GM11168 (cell line): ENCODE measurements around the gene PNPLA7.
"Not testable (repeated sequence)": the region's sequence is repeated elsewhere in the genome, so short reads cannot be mapped to it uniquely, and the experiment has no call there.

Source experiments
- in situ Hi-C: fragments of 300-500 bp; cut with MboI; formaldehyde crosslinking; loops from one replicate; pipeline ENCODE4 v1.12.0; 2022; ENCODE audit warnings: low sequenced_read_pairs; ENCODE audit not compliant: unreplicated experiment

The PNPLA7 gene

DNA sequence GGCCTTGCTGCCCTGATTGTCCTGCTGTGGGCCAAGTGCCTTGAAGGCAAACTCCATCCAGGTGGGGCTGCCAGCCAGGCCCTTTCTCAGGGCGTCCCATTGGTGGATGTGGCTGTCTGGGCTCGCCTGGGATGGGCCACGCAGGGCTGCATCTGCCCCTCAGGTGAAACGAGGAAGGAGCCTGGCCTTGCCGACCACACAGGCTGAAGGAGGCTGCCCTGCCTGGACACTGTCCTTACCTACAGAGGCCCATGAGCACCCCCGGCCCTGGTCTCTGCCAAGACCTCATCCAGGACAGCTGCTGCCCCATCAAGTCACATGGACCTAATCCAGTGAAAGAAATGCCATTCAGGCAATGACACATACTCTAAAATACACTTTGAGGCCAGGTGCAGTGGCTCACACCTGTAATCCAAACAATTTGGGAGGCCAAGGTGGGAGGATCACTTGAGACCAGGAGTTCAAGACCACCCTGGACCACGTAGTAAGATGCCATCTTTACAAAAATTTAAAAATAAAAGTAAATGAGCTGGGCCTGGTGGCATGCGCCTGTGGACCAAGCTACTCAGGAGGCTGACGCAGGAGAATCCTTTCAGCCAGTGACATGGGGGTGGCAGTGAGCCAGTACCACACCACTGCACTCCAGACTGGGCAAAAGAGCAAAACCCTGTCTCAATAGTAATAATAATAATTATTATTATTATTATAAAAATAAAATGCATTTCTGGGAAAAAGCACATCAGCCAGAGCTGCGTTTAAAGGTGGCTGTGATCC is 33.9 kb downstream of the PNPLA7 start:
- in situ Hi-C loops: no loop called here

DNA sequence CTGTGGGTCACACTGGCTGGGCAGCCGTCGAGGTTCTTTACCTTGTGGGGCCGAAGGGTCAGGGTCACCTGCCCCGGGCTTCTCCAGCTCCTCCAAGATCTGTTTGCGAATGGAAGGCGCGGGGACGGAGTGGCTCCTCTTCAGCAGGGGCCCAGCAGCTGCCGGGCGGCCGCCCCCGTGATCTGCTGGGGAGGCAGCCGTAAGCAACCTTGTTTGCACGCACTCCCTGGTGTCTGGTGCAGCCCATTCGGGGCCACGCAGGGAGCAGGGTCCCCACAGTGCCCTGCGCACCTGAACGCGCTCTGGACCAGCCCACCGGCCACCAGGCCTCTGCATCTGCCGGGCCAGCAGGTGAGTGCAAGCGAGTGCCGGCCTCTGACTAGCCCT is 34.9 kb downstream of the PNPLA7 start:
- in situ Hi-C loops: no loop called here

DNA sequence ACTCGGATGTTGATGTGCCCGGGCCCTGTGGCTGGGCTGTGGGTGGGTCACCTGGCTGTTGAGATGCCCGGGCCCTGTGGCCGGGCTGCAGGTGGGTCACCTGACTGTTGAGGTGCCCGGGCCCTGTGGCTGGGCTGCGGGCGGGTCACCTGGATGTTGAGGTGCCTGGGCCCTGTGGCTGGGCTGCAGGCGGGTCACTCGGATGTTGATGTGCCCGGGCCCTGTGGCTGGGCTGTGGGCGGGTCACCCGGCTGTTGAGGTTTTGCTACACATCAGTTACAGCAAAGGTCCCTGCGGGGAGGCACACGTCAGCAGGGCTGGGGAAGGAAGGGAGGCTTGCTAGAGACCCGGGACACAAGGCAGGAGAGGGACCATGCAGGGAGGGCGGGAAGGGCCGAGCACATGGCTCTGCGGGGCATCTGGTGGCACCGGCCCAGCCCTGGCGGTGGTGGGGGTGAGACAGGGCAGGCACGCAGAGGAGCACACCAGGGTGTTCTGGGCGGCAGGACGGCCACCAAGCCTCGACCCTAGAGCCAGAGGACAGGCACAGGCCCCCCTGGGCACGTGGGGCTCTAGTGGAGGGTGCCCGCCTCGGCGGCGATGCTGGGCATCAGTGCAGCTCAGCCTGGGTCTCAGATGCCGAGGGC is 35.4 kb downstream of the PNPLA7 start:
- in situ Hi-C loops: no loop called here

DNA sequence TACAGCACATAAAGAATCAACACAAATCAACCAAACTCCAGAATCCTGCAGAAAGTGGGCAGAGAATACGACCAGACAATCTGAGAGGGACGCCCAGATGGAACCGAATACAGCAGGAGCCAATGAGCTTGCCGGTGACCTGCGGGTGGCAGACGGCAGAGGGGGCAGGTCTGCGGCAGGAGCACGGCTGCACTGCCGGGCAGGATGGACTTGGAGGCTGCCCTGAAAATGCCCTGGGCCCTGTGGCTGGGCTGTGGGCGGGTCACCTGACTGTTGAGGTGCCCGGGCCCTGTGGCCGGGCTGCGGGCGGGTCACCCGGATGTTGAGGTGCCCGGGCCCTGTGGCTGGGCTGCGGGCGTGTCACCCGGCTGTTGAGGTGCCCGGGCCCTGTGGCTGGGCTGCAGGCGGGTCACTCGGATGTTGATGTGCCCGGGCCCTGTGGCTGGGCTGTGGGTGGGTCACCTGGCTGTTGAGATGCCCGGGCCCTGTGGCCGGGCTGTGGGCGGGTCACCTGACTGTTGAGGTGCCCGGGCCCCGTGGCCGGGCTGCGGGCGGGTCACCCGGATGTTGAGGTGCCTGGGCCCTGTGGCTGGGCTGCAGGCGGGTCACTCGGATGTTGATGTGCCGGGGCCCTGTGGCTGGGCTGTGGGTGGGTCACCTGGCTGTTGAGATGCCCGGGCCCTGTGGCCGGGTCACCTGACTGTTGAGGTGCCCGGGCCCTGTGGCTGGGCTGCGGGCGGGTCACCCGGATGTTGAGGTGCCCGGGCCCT is 36.2 kb downstream of the PNPLA7 start:
- in situ Hi-C loops: not testable (repeated sequence)

DNA sequence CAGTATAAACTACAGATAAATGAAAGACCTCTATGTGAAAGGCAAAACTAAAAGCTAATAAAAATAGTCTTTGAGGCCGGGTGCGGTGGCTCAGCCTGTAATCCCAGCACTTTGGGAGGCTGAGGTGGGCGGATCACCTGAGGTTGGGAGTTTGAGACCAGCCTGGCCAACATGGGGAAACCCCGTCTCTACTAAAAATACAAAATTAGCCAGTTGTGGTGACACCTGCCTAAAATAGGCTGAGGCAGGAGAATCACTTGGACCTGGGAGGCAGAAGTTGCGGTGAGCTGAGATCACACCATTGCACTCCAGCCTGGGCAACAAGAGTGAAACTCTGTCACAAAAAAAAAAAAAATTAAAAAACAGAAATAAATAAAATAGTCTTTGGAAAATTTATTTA is 37.1 kb downstream of the PNPLA7 start:
- in situ Hi-C loops: not testable (repeated sequence)

DNA sequence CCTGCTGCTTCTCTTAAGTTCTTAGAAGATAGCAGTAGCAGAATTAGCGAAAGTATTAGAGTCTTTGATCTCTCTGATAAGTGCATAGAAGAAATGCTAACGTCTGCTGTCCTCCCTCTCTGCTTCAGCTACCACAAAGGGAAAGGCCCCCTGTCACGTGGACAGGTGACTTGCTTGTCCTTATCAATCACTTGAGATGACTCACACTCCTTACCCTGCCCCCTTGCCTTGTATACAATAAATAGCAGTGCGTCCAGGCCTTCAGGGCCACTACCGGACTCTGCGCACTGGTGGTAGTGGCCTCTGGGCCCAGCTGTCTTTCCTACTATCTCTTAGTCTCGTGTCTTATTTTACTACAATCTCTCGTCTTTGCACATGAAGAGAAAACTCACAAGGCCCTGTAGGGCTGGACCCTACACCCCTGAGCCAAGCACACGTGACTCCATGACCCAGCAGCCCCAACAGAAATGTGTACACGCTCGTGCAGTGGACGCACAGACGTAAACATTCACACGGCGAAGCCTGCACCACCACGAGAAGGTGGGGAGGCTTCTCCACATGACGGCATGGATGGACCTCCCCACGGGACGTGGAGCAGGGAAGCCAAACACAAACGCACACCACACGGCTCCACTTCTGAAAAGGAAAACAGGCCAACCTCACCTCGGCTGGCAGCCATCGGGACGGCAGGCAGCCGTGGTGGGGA is 38.3 kb downstream of the PNPLA7 start:
- in situ Hi-C loops: no loop called here

DNA sequence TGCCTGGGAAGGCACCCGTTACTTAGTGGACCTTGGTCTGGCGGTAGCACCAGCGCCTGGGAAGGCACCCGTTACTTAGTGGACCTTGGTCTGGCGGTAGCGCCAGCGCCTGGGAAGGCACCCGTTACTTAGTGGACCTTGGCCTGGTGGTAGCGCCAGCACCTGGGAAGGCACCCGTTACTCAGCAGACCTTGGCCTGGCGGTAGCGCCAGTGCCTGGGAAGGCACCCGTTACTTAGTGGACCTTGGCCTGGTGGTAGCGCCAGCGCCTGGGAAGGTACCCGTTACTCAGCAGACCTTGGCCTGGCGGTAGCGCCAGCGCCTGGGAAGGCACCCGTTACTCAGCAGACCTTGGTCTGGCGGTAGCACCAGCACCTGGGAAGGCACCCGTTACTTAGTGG is 39.1 kb downstream of the PNPLA7 start:
- in situ Hi-C loops: not testable (repeated sequence)

DNA sequence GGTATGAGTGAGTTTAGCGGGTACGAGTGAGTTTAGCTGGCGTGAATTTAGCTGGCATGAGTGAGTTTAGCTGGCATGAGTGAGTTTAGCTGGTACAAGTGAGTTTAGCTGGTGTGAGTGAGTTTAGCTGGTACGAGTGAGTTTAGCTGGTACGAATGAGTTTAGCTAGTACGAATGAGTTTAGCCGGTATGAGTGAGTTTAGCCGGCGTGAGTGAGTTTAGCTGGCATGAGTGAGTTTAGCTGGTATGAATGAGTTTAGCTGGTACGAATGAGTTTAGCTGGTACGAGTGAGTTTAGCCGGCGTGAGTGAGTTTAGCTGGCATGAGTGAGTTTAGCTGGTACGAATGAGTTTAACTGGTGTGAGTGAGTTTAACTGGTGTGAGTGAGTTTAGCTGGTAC is 41.0 kb downstream of the PNPLA7 start:
- in situ Hi-C loops: no loop called here

DNA sequence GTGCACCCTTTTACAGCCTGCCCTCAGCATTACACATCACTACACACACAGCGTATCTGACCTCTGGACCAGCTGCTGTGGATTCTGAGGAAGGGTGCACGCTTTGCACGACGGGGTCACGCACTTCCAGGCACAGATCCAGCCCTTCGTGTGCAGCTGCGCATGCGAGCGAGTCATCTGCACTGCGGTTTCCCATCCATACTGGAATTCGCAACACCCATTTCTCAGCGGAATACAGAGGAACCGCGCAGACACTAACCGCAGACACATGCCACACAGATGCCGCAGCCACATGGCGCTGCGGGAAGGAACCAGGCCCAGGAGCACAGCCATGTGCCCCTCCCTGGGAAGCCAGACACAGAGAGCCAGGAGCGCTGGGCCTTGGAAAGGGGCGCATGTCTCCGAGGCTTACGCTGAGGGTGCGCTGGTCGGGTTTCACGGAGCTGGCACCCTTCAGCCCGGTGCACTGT is 43.5 kb downstream of the PNPLA7 start:
- in situ Hi-C loops: no loop called here

DNA sequence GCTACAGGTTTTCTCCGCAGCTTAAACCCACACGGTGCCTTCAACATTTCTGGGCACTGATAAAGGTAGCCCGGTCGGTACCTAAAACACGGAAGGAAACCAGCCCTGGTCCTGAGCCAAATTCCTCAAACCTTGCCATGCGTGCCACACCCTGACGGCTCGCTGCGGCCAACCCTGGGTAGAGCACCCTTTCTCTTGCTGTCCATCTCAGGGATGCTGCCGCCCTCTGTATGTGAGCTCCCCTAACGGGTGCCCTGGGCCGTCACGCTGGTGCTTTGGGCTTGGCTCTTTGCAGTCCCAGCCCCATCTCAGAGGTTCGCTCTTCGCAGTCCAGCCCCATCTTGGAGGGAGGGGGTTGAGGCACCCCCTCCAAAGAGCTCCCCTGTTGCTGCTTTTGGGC is 43.9 kb downstream of the PNPLA7 start:
- in situ Hi-C loops: no loop called here

DNA sequence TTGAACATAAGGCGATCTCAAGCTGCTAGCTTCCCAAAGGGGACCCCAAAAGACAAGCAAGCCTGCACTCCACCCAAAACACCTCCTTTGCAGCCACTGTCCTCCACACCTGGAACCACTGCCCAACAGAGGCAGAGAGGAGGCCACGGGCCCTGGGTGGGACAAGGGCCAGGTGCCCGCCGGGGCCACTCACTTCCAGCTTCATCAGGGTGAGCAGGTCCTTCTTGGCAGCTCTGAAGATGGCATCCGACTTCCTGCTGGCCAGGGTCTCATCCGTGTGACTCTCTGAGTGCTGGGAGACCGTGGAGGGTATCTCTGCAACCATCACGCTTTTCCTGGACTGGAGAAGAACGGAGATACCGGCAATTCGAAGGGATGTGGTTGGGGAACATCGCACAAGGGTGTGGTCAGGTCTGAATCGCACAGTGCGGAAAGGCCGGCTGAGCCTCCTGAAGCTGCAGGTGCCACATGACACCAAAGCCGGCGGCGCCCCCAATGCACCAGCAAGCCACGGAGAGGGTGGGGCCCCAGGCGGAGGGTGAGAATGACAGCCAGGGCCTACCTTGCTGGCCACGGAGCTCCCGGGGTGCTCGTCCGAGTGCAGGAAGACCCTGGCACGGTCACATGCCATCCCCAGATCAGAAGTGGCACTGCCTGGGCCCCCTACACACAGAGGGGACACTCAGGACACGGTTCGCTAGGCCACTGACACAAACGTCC is 44.6 kb downstream of the PNPLA7 start:
- in situ Hi-C loops: no loop called here

DNA sequence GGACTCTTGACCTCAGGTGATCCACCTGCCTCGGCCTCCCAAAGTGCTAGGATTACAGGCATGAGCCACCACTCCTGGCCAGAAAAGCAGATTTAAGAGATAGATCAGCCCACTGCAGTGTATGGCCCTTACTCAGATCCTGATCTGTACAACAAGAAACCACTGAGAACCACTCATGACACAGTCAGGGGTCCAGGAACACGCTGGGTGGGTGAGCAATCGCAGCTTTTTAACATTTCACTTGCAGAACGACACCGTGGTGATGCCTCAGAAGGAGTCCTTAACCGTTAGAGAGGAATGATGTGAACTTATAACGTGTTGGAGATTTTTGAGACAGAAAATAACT is 45.8 kb downstream of the PNPLA7 start:
- in situ Hi-C loops: no loop called here

DNA sequence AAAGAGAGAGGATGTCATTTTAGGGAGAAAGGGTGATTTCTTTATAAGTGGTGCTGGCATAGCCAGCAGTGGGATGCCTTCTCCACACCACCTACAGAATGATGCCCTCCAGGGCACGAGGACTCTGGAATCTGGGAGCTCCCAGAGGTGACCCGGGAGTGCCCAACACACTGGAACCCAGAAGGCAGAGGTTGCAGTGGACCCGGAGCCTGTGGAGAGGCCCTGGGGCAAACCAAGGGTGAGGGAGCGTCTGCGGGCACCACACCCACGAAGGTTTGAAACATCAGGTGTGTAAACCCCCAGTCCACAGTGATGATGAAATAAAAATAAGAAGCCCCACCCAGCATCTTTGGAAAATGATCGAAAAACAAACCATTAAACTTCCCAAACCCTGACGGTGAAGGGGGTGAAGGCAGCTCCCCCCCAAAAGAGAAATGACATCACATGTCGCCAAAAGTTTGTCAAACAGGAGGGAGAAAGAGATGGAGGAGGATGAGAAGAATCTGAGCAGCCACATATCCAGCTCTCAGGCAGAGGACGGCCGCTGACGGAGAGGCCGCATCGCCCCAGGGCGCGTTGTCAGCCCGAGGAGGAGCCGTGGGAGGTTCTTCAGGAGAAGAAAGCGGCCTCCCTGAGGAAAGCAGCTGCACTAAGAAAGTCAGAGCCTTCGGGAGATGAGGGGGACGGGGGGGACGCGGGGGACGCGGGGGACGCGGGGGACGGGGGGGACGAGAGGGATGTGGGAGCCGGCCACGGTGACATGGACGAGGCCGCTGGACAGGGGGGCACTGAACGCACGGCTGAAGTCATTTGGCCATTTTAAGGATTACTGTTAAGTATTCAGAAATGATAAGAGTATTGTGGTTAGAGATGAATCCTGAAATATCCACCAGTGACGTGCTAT is 47.9 kb downstream of the PNPLA7 start:
- in situ Hi-C loops: no loop called here

DNA sequence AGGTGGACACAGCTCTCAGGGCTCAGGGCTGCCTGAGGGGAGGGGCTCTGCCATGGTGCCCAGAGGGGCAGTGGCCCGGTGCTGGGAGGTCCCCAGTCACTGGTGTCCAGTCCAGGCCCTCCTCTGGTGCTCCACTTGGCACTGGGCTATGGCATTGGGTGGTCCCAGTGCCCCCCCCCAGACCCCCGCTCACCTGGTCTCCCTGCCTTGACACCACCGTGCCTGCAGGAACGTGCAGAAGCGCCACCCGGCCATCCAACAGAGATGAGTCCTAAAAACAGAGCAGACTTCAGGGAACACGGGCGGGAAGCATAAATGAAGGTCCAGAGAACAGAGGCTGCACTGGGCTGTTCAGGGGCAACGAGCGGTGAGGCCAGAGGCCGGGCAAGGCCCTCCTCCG is 48.7 kb downstream of the PNPLA7 start:
- in situ Hi-C loops: no loop called here

DNA sequence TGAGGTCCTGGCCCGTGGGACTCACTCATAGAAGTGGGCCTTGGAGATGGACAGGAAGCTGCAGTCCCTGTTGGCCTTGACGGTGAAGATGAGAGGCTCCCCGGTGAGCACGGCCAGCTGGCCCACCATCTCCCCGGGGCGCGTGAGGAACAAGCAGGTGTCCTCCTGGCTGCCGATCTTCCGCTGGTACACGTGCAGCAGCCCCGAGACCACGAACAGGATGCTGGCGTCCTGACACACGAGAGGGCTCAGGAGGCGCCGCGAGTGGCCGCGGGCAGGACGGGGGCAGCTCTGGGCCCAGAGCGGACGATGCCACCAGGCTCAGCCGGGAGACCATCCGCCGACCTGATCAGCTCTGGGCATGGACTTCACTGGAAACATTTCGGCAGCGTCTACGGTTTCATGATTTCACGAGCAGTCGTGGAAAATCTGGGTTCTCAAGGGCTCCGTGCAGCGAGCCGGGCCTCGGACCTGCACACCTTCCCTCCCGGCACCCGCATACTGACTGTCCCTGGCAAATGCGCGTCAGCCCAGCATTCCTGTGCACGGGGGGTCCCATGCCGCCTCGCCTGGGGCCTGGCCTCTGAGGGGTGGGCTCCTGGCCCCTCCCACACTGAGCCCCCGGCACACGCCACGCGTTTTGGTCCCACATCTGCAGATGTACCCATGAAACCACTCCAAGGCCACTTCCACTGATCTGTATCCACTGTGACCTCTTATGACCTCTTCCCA is 49.4 kb downstream of the PNPLA7 start:
- in situ Hi-C loops: no loop called here

DNA sequence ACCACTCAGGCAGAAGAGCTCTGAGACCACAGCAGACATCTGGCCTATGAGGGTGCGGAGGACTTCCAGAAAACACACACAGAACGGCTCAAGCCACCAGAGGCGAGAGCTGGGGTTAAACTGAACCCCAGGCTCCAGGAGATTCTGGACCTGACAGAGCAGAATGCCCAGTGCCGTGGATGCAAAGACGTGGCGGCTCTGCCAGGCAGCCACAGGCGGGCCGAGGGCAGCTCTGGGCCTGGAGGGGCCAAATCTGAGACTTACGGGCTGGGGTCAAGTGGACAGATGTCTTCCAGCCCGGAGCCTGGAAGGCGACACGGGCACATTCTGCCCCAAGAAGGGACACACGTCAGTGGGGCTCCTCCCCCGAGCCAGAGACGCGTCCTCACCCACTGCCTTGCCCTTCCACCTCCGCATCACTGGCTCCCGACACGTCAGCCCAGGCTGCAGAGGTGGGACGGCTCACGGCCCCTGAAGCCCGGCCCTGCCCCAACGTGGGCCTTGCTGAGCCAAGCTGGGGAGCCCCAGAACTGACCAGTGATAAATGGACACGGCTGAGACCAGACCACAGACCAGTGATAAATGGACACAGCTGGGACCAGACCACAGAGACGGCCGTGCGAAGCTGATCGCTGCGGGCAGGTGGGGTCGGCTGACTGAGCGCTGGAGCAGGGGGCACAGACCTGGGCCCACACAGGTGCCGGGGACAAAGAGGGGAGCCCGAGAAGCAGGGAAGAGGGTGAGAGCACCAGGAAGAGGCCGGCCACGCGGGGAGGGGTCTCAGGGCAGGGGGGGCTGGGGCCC is 50.1 kb downstream of the PNPLA7 start:
- in situ Hi-C loops: no loop called here

DNA sequence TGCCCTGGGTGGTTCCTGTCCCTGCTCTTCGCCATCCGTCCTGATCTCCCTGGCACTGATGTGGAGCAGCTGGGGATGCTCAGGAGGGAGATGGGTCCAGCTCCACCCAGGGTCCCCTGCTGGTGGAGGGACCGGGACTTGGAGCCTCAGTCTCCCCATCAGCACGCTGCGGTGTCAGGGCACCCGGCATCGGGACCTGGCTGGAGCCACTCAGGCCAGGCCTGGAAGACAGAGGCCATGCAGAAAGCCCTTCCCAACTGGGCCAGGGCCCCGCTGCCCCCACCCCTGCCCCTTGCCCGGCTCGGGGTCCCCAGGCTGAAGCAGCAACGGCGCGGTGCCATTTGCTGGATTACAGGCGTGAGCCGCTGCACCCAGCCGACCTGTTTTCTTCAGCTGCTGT is 50.8 kb downstream of the PNPLA7 start:
- in situ Hi-C loops: no loop called here

DNA sequence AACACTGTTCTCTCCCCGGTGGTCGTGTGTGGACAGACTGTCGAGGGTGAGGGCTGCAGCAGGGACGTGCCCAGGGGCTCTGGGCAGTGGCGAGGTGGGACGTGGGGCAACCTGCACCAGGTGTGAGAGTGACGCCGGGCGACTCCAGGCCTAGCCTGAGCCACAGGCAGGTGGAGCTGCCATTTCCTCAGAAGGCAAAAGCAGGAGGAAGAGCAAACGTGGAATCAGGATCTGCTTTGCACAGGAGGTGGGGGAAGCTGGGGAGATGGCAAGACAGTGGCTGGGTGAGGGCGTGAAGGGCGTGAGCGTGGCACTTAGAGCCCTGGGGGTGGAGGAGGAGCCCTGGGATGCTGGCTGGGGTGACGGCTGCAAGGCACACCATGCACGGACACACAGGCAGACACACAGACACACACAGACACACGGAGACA is 51.5 kb downstream of the PNPLA7 start:
- in situ Hi-C loops: no loop called here
